Pancreas (tissue), 10 donors: ENCODE data around the gene WSCD2. TPM values are rescaled to one million over a fixed set of nuclear protein-coding genes. Genes with fewer than 3 reads are reported as not detected.
A peak's percentile ranks its signal among the peaks of the same experiment; 100 is the strongest.

Experiments used
- ATAC-seq, 4 donors: fragments of 200-7000 bp; cut with Tn5 transposase; one replicate each; pipeline versions ENCODE4 v1.8.0 to v1.9.1; 2020; ENCODE audit warnings: mild to moderate bottlenecking in 4 of 4, moderate library complexity in 4 of 4
- DNase-seq, 6 donors: peaks; one replicate each; pipeline ENCODE4 v3.0.0-alpha.2; 2020
- FAIRE-seq: peaks from 2 replicates; lab custom pipeline; 2012; peaks lifted over from hg19 to GRCh38; lab: Jason Lieb, UNC
- H3K27ac ChIP-seq, 4 donors: fragments of 200-600 bp; sonication (generic); 1 replicate in 3 of 4; 2 replicates in 1 of 4; pipeline versions ENCODE4 v1.5.0 to v1.8.0; 2020
- H3K27me3 ChIP-seq, 4 donors: fragments of 200-600 bp; one replicate each; pipeline ENCODE4 v1.8.0; 2021
- H3K36me3 ChIP-seq, 3 donors: fragments of 200-600 bp; sonication (generic) in 1 of 3; one replicate each; pipeline versions ENCODE4 v1.5.0 to v1.8.0; 2020 to 2021
- H3K4me1 ChIP-seq, 3 donors: fragments of 200-600 bp; one replicate each; pipeline ENCODE4 v1.8.0; 2021
- H3K4me3 ChIP-seq, 4 donors: fragments of 200-600 bp; sonication (generic) in 2 of 4; one replicate each; pipeline versions ENCODE4 v1.5.0 to v1.8.0; 2020 to 2021
- H3K9me3 ChIP-seq, 4 donors: fragments of 200-600 bp; one replicate each; pipeline ENCODE4 v1.8.0; 2021
- CTCF ChIP-seq, 4 donors: fragments of 200-600 bp; sonication (generic) in 3 of 4; IDR thresholded peaks; one replicate each; pipeline versions ENCODE4 v1.5.0 to v1.8.0; 2021; ENCODE audit warnings: antibody characterized with exemption in 4 of 4
- WGBS, 2 donors: extraction: QIAGEN DNeasy Blood & Tissue Kit; methylation state at CpG; one replicate each; pipeline ENCODE4 v1.1.7; 2013; 5-methylcytosine and 5-hydroxymethylcytosine counted together
- intact Hi-C, 3 donors: fragments of 100-400 bp; cut with DNase I; formaldehyde crosslinking; loops; one replicate each; pipeline versions ENCODE4 v1.11.1 to v1.14.2; 2022
- polyA plus RNA-seq, 2 donors: library from polyadenylated mRNA; stranded (reverse); fragments of 200-250 nt; gene quantifications; one replicate each; pipeline ENCODE4 v1.2.3, GENCODE V29; 2013
- total RNA-seq, 6 donors: library from RNA; stranded (reverse); fragmentation: NEBNext Ultra II Directional in 4 of 6; extraction: Animal tissue kit (Norgen Biotek cat#: 25700) in 4 of 6; gene quantifications; one replicate each; pipeline versions ENCODE4 v1.2.1 to v1.2.4, GENCODE V29; 2021 to 2023
- donor health status: healthy with polysubstance abuse.
- donor health status: DM: no; HTN: no; CAD: no; lungs with moderate emphysema.
- donor health status: DM: no; HTN: no; CAD: no.
- donor health status: control.
- donor health status: control.
- donor health status: Bipolar disorder and iron deficiency.
- donor health status: DM: yes; HTN: yes; CAD: no.
- donor health status: DM: no; HTN: no; CAD: no.
- donor health status: DM: no; HTN: no; CAD: no.
- donor health status: DM: yes; HTN: yes; CAD: no.

Gene WSCD2
- total and polyA plus RNA-seq, 8 donors = 0.14 to 5.8 (median 1.1) TPM; not detected in 1

- no peaks in the 10 kb centered on the region for H3K27me3 ChIP-seq
- no peaks in the 10 kb centered on the region for H3K9me3 ChIP-seq
- WGBS, 2 donors = 33 to 44% methylated on average over 4 of the region's 4 CpGs
- no peaks in the 10 kb centered on the region for H3K4me1 ChIP-seq
- no peak overlapping the region for H3K4me3 ChIP-seq
- intact Hi-C loops = no loop called here
- H3K27ac ChIP-seq = no peak overlapping the region
- ATAC-seq (peak in 1 of 4 donors; percentile 14), FAIRE-seq (no peak), DNase-seq (no peak)
- H3K36me3 ChIP-seq = no peaks in the 10 kb centered on the region
- TF ChIP-seq CTCF (IDR thresholded peaks at IDR 0.05) = no peak
Measured at GRCh38 chr12:108228746-108229145, 99.7 kb downstream of the WSCD2 start.

GRCh38 chr12:108231109-108231905, 102.2 kb downstream of the WSCD2 start:
- Histone ChIP-seq H3K36me3 (no peaks in the 10 kb centered on the region), H3K27ac (no peak overlapping the region), H3K4me3 (no peak overlapping the region), H3K4me1 (no peaks in the 10 kb centered on the region), H3K9me3 (no peaks in the 10 kb centered on the region), H3K27me3 (no peaks in the 10 kb centered on the region)
- no peak for DNase-seq
- TF ChIP-seq CTCF (IDR thresholded peaks at IDR 0.05) = no peak
- ATAC-seq = no peak
- WGBS, 2 donors = 22 to 28% methylated on average over 3 of the region's 3 CpGs
- no peak for FAIRE-seq
- intact Hi-C loops = loop anchor here in 1 of 3 donors (10.0 kb wide), 1 partner anchor 143 kb away; no protein-coding TSS in a partner anchor

- Histone ChIP-seq H3K4me1 (no peaks in the 10 kb centered on the region), H3K9me3 (no peaks in the 10 kb centered on the region), H3K4me3 (no peak overlapping the region), H3K36me3 (no peaks in the 10 kb centered on the region), H3K27ac (no peak overlapping the region), H3K27me3 (no peaks in the 10 kb centered on the region)
- no peak for FAIRE-seq
- intact Hi-C loops = loop anchor here in 1 of 3 donors (10.0 kb wide), 1 partner anchor 143 kb away; no protein-coding TSS in a partner anchor
- DNase-seq = no peak
- ATAC-seq = no peak
- TF ChIP-seq CTCF (IDR thresholded peaks at IDR 0.05) = no peak
- WGBS, 2 donors = 72 to 83% methylated on average over 6 of the region's 6 CpGs
Measured at GRCh38 chr12:108231909-108232434, 102.9 kb downstream of the WSCD2 start.

- FAIRE-seq (no peak), ATAC-seq (peak in 1 of 4 donors; percentile 22), DNase-seq (no peak)
- Histone ChIP-seq H3K9me3 (no peaks in the 10 kb centered on the region), H3K36me3 (no peaks in the 10 kb centered on the region), H3K27ac (no peak overlapping the region), H3K4me3 (no peak overlapping the region), H3K4me1 (no peaks in the 10 kb centered on the region), H3K27me3 (no peaks in the 10 kb centered on the region)
- no peak for TF ChIP-seq CTCF (IDR thresholded peaks at IDR 0.05)
- intact Hi-C loops = loop anchor here in 1 of 3 donors (10.0 kb wide), 1 partner anchor 142 kb away; no protein-coding TSS in a partner anchor
- WGBS, 2 donors = 39 to 44% methylated on average over 6 of the region's 6 CpGs
Measured at GRCh38 chr12:108232565-108232964, 103.5 kb downstream of the WSCD2 start.
